Esophagus squamous epithelium (tissue), 5 donors: ENCODE results near the gene PEX3. TPM values are rescaled to one million over a fixed set of nuclear protein-coding genes. Genes with fewer than 3 reads are reported as not detected.

Experiments used
- DNase-seq: peaks from one replicate; lab custom pipeline; 2025; lab: John Stamatoyannopoulos, UW
- H3K27ac ChIP-seq, 4 donors: fragments of 200-600 bp; sonication (generic); one replicate each; pipeline ENCODE4 v1.5.1; 2016 to 2019; ENCODE audit warnings: mild to moderate bottlenecking in 1 of 4
- H3K27me3 ChIP-seq, 4 donors: fragments of 200-600 bp; sonication (generic); 1 replicate in 3 of 4; 2 replicates in 1 of 4; pipeline versions ENCODE4 v1.5.1 to v1.6.0; 2017 to 2021; ENCODE audit warnings: antibody characterized with exemption in 1 of 4
- H3K36me3 ChIP-seq, 3 donors: fragments of 200-600 bp; sonication (generic); one replicate each; pipeline ENCODE4 v1.5.1; 2016 to 2019
- H3K4me1 ChIP-seq, 3 donors: fragments of 200-600 bp; sonication (generic); one replicate each; pipeline ENCODE4 v1.5.1; 2017 to 2019
- H3K4me3 ChIP-seq, 4 donors: fragments of 200-600 bp; sonication (generic); 1 replicate in 3 of 4; 2 replicates in 1 of 4; pipeline ENCODE4 v1.5.1; 2016 to 2019; ENCODE audit warnings: mild to moderate bottlenecking in 2 of 4, moderate library complexity in 1 of 4
- H3K9me3 ChIP-seq, 3 donors: fragments of 200-600 bp; sonication (generic); one replicate each; pipeline ENCODE4 v1.5.1; 2016 to 2019
- POLR2A ChIP-seq, 4 donors: fragments of 450-650 bp; IDR thresholded peaks; one replicate each; pipeline ENCODE4 v1.6.1; 2017; ENCODE audit warnings: antibody characterized with exemption in 4 of 4, mild to moderate bottlenecking in 4 of 4, moderate library complexity in 3 of 4
- WGBS, 2 donors: methylation state at CpG; one replicate each; pipeline ENCODE4 v1.1.5; 2018; 5-methylcytosine and 5-hydroxymethylcytosine counted together
- intact Hi-C: fragments of 100-400 bp; cut with DNase I; formaldehyde crosslinking; loops from one replicate; pipeline ENCODE4 v1.15.0; 2022
- total RNA-seq, 4 donors: library from RNA; depleted of rRNA; stranded (reverse); fragments of >200 nt; gene quantifications; one replicate each; pipeline ENCODE4 v1.1.0, GENCODE V29; 2016
- TF ChIP-seq, protein P1 (sequence below), 6 experiments: fragments of 450-650 bp in 4 of 6; fragments of 200-600 bp in 2 of 6; sonication (generic) in 2 of 6; IDR thresholded peaks; one replicate each; pipeline ENCODE4 v1.5.1; 2016 to 2019; ENCODE audit warnings: antibody characterized with exemption in 6 of 6, mild to moderate bottlenecking in 4 of 6, moderate library complexity in 4 of 6
- donor health status: DM: yes; HTN: yes; CAD: no.

The PEX3 gene
- total RNA-seq, 4 donors from 2014 or later, result 17.6 to 27.9 (median 22.3) TPM

GRCh38 chr6:143449082-143449713, 1.4 kb upstream of the PEX3 start:
- peaks cover 0 to 43% (median 13%) of the 10 kb centered on the region in 3 donors for H3K4me1 ChIP-seq
- intact Hi-C loops, result no loop called here
- H3K9me3 ChIP-seq, result no peaks in the 10 kb centered on the region
- DNase-seq, result no peak
- peak overlapping the region in 3 of 4 donors; percentile 72 to 90 (median 86) for H3K27ac ChIP-seq
- TF ChIP-seq, protein P1, sequence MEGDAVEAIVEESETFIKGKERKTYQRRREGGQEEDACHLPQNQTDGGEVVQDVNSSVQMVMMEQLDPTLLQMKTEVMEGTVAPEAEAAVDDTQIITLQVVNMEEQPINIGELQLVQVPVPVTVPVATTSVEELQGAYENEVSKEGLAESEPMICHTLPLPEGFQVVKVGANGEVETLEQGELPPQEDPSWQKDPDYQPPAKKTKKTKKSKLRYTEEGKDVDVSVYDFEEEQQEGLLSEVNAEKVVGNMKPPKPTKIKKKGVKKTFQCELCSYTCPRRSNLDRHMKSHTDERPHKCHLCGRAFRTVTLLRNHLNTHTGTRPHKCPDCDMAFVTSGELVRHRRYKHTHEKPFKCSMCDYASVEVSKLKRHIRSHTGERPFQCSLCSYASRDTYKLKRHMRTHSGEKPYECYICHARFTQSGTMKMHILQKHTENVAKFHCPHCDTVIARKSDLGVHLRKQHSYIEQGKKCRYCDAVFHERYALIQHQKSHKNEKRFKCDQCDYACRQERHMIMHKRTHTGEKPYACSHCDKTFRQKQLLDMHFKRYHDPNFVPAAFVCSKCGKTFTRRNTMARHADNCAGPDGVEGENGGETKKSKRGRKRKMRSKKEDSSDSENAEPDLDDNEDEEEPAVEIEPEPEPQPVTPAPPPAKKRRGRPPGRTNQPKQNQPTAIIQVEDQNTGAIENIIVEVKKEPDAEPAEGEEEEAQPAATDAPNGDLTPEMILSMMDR (IDR thresholded peaks at IDR 0.05), result no peak
- TF ChIP-seq POLR2A (IDR thresholded peaks at IDR 0.05), result no peak
- no peaks in the 10 kb centered on the region for H3K27me3 ChIP-seq
- peak overlapping the region; percentile 50 to 80 (median 76) for H3K4me3 ChIP-seq
- WGBS, 2 donors, result 62 to 63% methylated on average over 6 of the region's 6 CpGs
- peaks cover 0 to 7% (median 0%) of the 10 kb centered on the region in 3 donors for H3K36me3 ChIP-seq

DNA sequence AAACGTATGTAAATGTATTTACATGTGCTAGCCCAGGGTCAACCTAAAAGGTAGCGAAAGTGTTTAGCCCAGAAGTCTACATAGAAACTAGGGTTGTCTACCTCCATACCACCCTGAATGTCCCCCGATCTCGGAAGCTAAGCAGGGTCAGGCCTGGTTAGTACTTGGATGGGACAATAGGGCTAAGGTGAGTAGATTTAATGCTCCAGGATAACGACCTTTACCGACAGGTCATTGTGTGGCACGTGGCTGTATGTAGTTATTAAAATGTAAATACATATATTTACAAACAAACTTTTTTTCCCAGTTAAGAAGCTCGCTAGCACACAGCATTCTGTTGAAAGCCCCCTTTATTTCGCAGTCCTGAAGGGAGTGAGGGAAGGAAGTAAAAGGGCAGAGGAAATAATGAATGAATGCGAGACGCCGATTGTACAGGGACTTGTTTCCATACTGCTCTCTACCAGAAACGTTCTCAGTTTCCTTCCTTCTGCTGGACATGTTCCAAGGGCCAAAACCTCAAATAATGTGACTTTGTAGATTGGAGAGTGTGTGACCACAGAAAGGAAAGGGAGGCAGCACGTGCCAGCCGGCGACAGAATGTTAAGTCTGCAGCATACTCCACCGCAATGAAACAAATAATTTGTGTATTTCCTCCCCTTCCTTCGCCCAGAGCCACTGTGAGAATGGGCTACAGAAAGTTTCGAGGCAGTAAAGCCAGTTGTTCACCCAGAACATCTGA, 722 bp upstream of the PEX3 start:
- WGBS, 2 donors, result 2 to 4% methylated on average over 19 of the region's 19 CpGs
- H3K36me3 ChIP-seq, result peaks cover 0 to 7% (median 0%) of the 10 kb centered on the region in 3 donors
- DNase-seq, result no peak
- H3K27me3 ChIP-seq, result no peaks in the 10 kb centered on the region
- H3K4me3 ChIP-seq, result peak overlapping the region; percentile 50 to 80 (median 76)
- intact Hi-C loops, result no loop called here
- H3K27ac ChIP-seq, result peak overlapping the region; percentile 72 to 90 (median 85)
- peaks cover 0 to 43% (median 13%) of the 10 kb centered on the region in 3 donors for H3K4me1 ChIP-seq
- H3K9me3 ChIP-seq, result no peaks in the 10 kb centered on the region
- TF ChIP-seq POLR2A (IDR thresholded peaks at IDR 0.05), result no peak
- TF ChIP-seq, protein P1 (IDR thresholded peaks at IDR 0.05), result no peak

- peaks cover 1 to 54% (median 13%) of the 10 kb centered on the region in 3 donors for H3K4me1 ChIP-seq
- peak overlapping the region in 3 of 4 donors; percentile 72 to 90 (median 86) for H3K27ac ChIP-seq
- peak overlapping the region; percentile 50 to 80 (median 76) for H3K4me3 ChIP-seq
- DNase-seq, result no peak
- peaks cover 0 to 7% (median 0%) of the 10 kb centered on the region in 3 donors for H3K36me3 ChIP-seq
- TF ChIP-seq, protein P1 (IDR thresholded peaks at IDR 0.05), result no peak
- TF ChIP-seq POLR2A (IDR thresholded peaks at IDR 0.05), result no peak
- no peaks in the 10 kb centered on the region for H3K27me3 ChIP-seq
- WGBS, 2 donors, result 21 to 32% methylated on average over 4 of the region's 4 CpGs
- no peaks in the 10 kb centered on the region for H3K9me3 ChIP-seq
- intact Hi-C loops, result no loop called here
These were observed 926 bp downstream of the PEX3 start for GRCh38 chr6:143451531-143451930.

DNA sequence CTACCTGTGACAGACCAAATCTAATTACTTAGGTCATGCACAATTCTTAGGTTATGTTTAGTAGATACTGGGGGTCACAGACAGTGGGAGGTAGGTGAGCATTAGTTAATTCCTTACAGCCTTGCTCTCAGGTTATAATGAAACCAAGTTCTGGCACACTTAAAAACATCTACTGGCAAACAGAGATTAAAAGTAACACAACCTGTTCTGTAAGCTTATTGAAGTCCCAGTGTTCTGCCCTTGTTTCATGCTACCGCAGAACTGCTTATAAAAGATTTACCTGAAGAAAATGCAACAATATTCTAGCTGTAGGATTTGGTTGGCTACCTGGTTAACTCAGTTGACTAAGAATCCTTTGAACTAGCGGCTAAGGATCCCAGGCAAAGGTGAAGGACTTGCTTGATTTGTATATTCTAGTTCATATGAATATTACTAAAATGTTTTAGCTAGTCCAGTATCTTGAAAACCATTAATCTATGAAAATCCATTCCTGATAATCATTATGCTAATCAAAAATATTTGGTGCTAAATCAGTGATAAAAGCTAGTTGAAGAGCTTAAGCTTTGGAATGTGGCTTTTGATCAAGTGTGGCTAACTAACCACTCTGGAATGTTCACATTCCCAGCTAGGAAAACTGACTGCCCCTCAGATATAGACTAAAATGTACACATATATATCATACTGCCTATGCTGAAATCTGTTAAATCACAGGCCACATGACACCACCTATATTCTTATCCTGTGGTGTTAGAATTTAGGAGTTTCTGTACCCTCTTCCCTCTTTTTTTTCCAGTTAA, 7.2 kb downstream of the PEX3 start:
- WGBS, 2 donors, result 29 to 53% methylated on average over 2 of the region's 2 CpGs
- intact Hi-C loops, result no loop called here
- H3K27ac ChIP-seq, result peak overlapping the region in 3 of 4 donors; percentile 55 to 73 (median 59)
- no peaks in the 10 kb centered on the region for H3K9me3 ChIP-seq
- no peak overlapping the region for H3K4me3 ChIP-seq
- H3K4me1 ChIP-seq, result peaks cover 6 to 61% (median 10%) of the 10 kb centered on the region in 3 donors
- no peaks in the 10 kb centered on the region for H3K27me3 ChIP-seq
- H3K36me3 ChIP-seq, result peaks cover 0 to 32% (median 0%) of the 10 kb centered on the region in 3 donors
- TF ChIP-seq, protein P1 (IDR thresholded peaks at IDR 0.05), result no peak
- TF ChIP-seq POLR2A (IDR thresholded peaks at IDR 0.05), result no peak
- DNase-seq, result no peak
